ENCODE results near the gene KRT34.

Gene KRT34

GRCh38 chr17:41420134-41420533 is 38.0 kb upstream of the KRT34 start:
- in situ Hi-C loops (cut with MboI; ENCODE audit: low pct_unique_long_range_greater_than_20kb, low sequenced_read_pairs, unreplicated experiment) = no loop called here
- no peak for TF ChIP-seq CTCF (IDR thresholded peaks at IDR 0.05; ENCODE audit: extremely low read depth, insufficient read depth, missing control alignments)
- no peak for DNase-seq (ENCODE audit: low spot score)

- in situ Hi-C loops (cut with MboI; ENCODE audit: low pct_unique_long_range_greater_than_20kb, low sequenced_read_pairs, unreplicated experiment) = no loop called here
- no peak for DNase-seq (ENCODE audit: low spot score)
- no peak for TF ChIP-seq CTCF (IDR thresholded peaks at IDR 0.05; ENCODE audit: extremely low read depth, insufficient read depth, missing control alignments)
Observed at GRCh38 chr17:41419716-41420115, 37.6 kb upstream of the KRT34 start.

DNA sequence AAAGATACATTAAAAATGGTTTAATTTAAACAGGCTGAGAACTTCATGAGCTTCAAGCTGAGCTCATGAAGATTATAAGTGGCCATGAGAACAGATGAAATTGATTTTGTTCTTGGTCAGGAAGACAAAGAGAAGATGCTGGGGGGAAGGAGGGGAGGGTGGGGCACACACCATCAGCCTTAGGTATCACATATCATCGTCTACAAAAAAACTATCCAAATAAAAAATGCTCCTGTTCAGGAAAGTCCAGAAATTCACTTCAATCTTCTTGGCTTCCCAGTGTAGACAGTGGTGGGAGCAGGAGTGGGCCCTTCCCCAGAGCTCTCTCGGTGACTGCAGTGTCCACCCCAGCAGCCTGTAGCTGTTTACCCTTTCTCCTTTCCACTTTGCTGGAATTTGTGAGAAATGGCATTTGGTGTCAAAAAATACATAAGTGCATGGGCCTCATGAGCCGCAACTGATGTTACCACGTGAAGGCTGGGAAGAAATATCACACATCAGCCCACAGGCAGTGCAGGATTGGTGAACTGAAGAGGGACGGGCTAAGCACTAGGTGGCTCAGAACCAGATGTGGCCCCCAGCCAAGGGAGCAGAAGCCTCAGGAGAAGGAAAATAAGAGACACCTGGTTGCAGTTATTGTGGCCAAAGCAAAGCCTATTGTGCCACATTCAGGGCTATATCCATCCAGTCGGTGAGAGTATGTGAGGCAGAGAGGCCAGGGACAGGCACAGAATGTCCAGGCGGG is 36.2 kb upstream of the KRT34 start:
- in situ Hi-C loops (cut with MboI; ENCODE audit: low pct_unique_long_range_greater_than_20kb, low sequenced_read_pairs, unreplicated experiment) = no loop called here
- no peak for TF ChIP-seq CTCF (IDR thresholded peaks at IDR 0.05; ENCODE audit: extremely low read depth, insufficient read depth, missing control alignments)
- no peak for DNase-seq (ENCODE audit: low spot score)

DNA sequence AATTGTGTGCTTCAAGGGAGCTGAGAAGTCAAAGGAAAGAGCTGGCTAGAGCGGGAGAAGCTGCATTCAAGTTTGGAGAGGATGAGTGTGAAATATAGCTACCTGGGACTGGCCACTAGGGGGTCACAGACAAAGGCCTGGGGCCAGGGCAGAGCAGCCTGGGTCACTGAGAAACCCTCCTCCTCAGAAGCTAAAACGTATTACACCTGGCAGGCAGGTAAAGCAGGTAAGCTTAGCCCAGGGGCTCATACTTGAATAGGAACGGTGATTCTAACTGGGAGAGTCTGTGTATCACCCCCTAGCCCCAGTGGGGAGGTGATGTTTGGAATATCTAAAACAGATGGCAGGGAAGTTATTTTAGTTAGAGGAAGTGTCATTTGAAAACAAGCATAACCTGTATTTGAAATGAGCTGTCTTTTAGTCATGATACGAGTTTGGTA is 35.5 kb upstream of the KRT34 start:
- peak; percentile 43 for DNase-seq (ENCODE audit: low spot score)
- in situ Hi-C loops (cut with MboI; ENCODE audit: low pct_unique_long_range_greater_than_20kb, low sequenced_read_pairs, unreplicated experiment) = no loop called here

DNA sequence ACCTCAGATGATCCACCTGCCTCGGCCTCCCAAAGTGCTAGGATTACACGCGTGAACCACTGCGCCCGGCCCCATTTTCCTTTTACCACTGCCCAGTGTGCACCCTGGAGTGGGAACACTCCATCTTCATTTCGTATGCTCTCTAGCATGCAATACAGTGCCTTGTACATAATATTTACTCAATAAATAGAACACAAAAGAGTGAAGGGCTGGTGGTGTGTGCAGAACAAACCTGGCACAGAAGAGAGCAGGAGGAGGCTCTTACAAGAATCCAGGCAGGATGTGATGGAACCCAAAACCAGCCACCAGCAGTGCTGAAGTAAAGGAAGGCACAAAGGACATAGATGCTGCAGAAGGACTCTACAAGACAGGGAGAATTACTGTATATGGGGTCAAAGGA is 35.0 kb upstream of the KRT34 start:
- in situ Hi-C loops (cut with MboI; ENCODE audit: low pct_unique_long_range_greater_than_20kb, low sequenced_read_pairs, unreplicated experiment) = no loop called here
- no peak for DNase-seq (ENCODE audit: low spot score)
- no peak for TF ChIP-seq CTCF (IDR thresholded peaks at IDR 0.05; ENCODE audit: extremely low read depth, insufficient read depth, missing control alignments)

More for the DNA sequence above, 35.5 kb upstream of the KRT34 start:
- peak; percentile 42 for TF ChIP-seq CTCF (IDR thresholded peaks at IDR 0.05; ENCODE audit: extremely low read depth, insufficient read depth, missing control alignments)

- in situ Hi-C loops (cut with MboI; ENCODE audit: low pct_unique_long_range_greater_than_20kb, low sequenced_read_pairs, unreplicated experiment) = no loop called here
- no peak for DNase-seq (ENCODE audit: low spot score)
- TF ChIP-seq CTCF (IDR thresholded peaks at IDR 0.05; ENCODE audit: extremely low read depth, insufficient read depth, missing control alignments) = no peak
Observed at GRCh38 chr17:41416479-41416878, 34.4 kb upstream of the KRT34 start.
